ENCODE results near the gene CREBBP. TPM values are rescaled to one million over a fixed set of nuclear protein-coding genes. Genes with fewer than 3 reads are reported as not detected.

CREBBP gene
- total and polyA plus RNA-seq, 2 donors (not counting 3 experiments of a cell fraction or from before 2014, with no cell fraction given): 13.8 to 72.7 TPM

GRCh38 chr16:3868967-3869366 lies 11.5 kb downstream of the CREBBP start:
- no peak for FAIRE-seq
- Histone ChIP-seq H3K79me2 (ENCODE audit: control insufficient read depth, insufficient read depth, low read length) (peaks cover 99% of the 10 kb centered on the region), H3K27me3 (ENCODE audit: control insufficient read depth in 2 of 2, insufficient read depth in 2 of 2, low read length in 2 of 2) (no peaks in the 10 kb centered on the region), H3K36me3 (ENCODE audit: control insufficient read depth in 2 of 2, extremely low read depth in 1 of 2, insufficient read depth in 2 of 2, low read length in 2 of 2) (no peaks in the 10 kb centered on the region), H3K4me3 (replicated peaks in 1 of 3; ENCODE audit: insufficient read depth in 1 of 3, low read depth in 1 of 3, low read length in 3 of 3) (no peak overlapping the region), H2AFZ (ENCODE audit: low read depth, low read length) (no peak overlapping the region), H3K9ac (replicated peaks; ENCODE audit: extremely low read depth, insufficient read depth, low read length) (no peak overlapping the region), H3K27ac (ENCODE audit: insufficient read depth, low read depth, low read length) (no peak overlapping the region), H3K9me1 (replicated peaks; ENCODE audit: control insufficient read depth, extremely low read depth, insufficient read depth, low read length) (no peaks in the 10 kb centered on the region), H4K20me1 (replicated peaks; ENCODE audit: control insufficient read depth, extremely low read depth, insufficient read depth, low read length) (peaks cover 32% of the 10 kb centered on the region), H3K9me3 (replicated peaks; ENCODE audit: control insufficient read depth, insufficient read depth, low read length) (no peaks in the 10 kb centered on the region), H3K4me1 (ENCODE audit: control insufficient read depth, extremely low read depth, insufficient read depth, low read length) (peaks cover 21% of the 10 kb centered on the region), H3K4me2 (ENCODE audit: insufficient read depth, low read length) (no peak overlapping the region)
- no peak for DNase-seq (ENCODE audit: low read depth, low spot score)
- CTCF ChIA-PET: interaction anchor here (2.2 kb wide), 1 partner anchor 10 kb away, joined by 7 read pairs; no protein-coding TSS in a partner anchor
- no TSS peak for BruUV-seq (replicated peaks)
- dilution Hi-C loops (cut with MboI; ENCODE audit: extremely low pct_ligation_motif_present, low sequenced_read_pairs): no loop called here
- no peak for TF ChIP-seq POLR2AphosphoS5 (IDR thresholded peaks at IDR 0.05; ENCODE audit: insufficient read depth, low read depth, low read length)
- POLR2A ChIA-PET: no interaction called here
- intact Hi-C loops (cut with micrococcal nuclease): no loop called here

GRCh38 chr16:3868556-3868955 lies 12.0 kb downstream of the CREBBP start:
- no peak for FAIRE-seq
- CTCF ChIA-PET: interaction anchor here (2.2 kb wide), 1 partner anchor 10 kb away, joined by 7 read pairs; no protein-coding TSS in a partner anchor
- POLR2A ChIA-PET: no interaction called here

More at GRCh38 chr16:3868556-3868955, 12.0 kb downstream of the CREBBP start:
- H3K4me2 ChIP-seq (ENCODE audit: insufficient read depth, low read length): no peak overlapping the region
- dilution Hi-C loops (cut with MboI; ENCODE audit: extremely low pct_ligation_motif_present, low sequenced_read_pairs): no loop called here
- no peak for DNase-seq (ENCODE audit: low read depth, low spot score)
- H2AFZ ChIP-seq (ENCODE audit: low read depth, low read length): no peak overlapping the region
- intact Hi-C loops (cut with micrococcal nuclease): no loop called here
- H3K9me3 ChIP-seq (replicated peaks; ENCODE audit: control insufficient read depth, insufficient read depth, low read length): no peaks in the 10 kb centered on the region
- no peak overlapping the region for H3K4me3 ChIP-seq (replicated peaks in 1 of 3; ENCODE audit: insufficient read depth in 1 of 3, low read depth in 1 of 3, low read length in 3 of 3)
- peaks cover 31% of the 10 kb centered on the region for H4K20me1 ChIP-seq (replicated peaks; ENCODE audit: control insufficient read depth, extremely low read depth, insufficient read depth, low read length)
- H3K27me3 ChIP-seq (ENCODE audit: control insufficient read depth in 2 of 2, insufficient read depth in 2 of 2, low read length in 2 of 2): no peaks in the 10 kb centered on the region
- peaks cover 99% of the 10 kb centered on the region for H3K79me2 ChIP-seq (ENCODE audit: control insufficient read depth, insufficient read depth, low read length)
- no peak overlapping the region for H3K9ac ChIP-seq (replicated peaks; ENCODE audit: extremely low read depth, insufficient read depth, low read length)
- no peak for TF ChIP-seq GATA2 (IDR thresholded peaks at IDR 0.05; ENCODE audit: insufficient read depth, insufficient read length, low read depth, low read length)
- no peak for TF ChIP-seq CTCF (IDR thresholded peaks at IDR 0.05; ENCODE audit: extremely low read depth in 1 of 2, insufficient read depth in 1 of 2, low read depth in 1 of 2, low read length in 2 of 2)
- TF ChIP-seq POLR2A (IDR thresholded peaks at IDR 0.05; ENCODE audit: low read depth, low read length): no peak
- TF ChIP-seq MYC (IDR thresholded peaks at IDR 0.05; ENCODE audit: low read depth, low read length): no peak
- no peak for TF ChIP-seq MAX (IDR thresholded peaks at IDR 0.05; ENCODE audit: insufficient read depth, insufficient read length)
- TF ChIP-seq JUN (IDR thresholded peaks at IDR 0.05; ENCODE audit: borderline replicate concordance, insufficient read depth, insufficient read length, low read depth): no peak
- TF ChIP-seq FOS (IDR thresholded peaks at IDR 0.05; ENCODE audit: borderline replicate concordance, insufficient read depth, low read length): no peak
- TF ChIP-seq POLR2AphosphoS5 (IDR thresholded peaks at IDR 0.05; ENCODE audit: insufficient read depth, low read depth, low read length): no peak
- TF ChIP-seq EZH2 (IDR thresholded peaks at IDR 0.05; ENCODE audit: borderline replicate concordance, low read depth, low read length, severe bottlenecking): no peak
- H3K36me3 ChIP-seq (ENCODE audit: control insufficient read depth in 2 of 2, extremely low read depth in 1 of 2, insufficient read depth in 2 of 2, low read length in 2 of 2): no peaks in the 10 kb centered on the region
- no TSS peak for BruUV-seq (replicated peaks)
- peaks cover 21% of the 10 kb centered on the region for H3K4me1 ChIP-seq (ENCODE audit: control insufficient read depth, extremely low read depth, insufficient read depth, low read length)
- H3K27ac ChIP-seq (ENCODE audit: insufficient read depth, low read depth, low read length): no peak overlapping the region
- no peaks in the 10 kb centered on the region for H3K9me1 ChIP-seq (replicated peaks; ENCODE audit: control insufficient read depth, extremely low read depth, insufficient read depth, low read length)

All from endothelial cell of umbilical vein (primary cell).